ENCODE data around the gene MYO1F.

DNA sequence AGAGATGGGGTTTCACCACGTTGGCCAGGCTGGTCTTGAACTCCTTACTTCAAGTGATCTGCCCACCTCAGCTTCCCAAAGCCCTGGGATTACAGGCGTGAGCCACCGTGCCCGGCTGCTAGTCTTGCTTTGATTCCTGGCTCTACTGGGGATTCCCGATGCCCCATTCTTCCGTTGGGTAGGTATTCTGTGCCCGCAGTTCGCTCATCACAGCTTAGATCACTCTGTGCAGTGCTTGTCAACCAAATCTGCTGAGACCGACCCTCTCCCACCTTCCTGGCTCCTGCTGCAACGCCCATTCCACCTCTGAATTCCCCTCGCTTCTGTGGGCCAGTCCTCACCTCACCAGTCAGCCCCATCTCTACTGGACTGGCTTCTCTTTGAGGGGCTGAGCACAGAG, 58.7 kb downstream of the MYO1F start:
- TF ChIP-seq RNF2 (IDR thresholded peaks at IDR 0.05; ENCODE audit: borderline replicate concordance, low read depth) = no peak
- no peak for TF ChIP-seq EP300 (IDR thresholded peaks at IDR 0.05)
- no peak for TF ChIP-seq POLR2A (IDR thresholded peaks at IDR 0.05; ENCODE audit: low read length)
- TF ChIP-seq, protein P1, sequence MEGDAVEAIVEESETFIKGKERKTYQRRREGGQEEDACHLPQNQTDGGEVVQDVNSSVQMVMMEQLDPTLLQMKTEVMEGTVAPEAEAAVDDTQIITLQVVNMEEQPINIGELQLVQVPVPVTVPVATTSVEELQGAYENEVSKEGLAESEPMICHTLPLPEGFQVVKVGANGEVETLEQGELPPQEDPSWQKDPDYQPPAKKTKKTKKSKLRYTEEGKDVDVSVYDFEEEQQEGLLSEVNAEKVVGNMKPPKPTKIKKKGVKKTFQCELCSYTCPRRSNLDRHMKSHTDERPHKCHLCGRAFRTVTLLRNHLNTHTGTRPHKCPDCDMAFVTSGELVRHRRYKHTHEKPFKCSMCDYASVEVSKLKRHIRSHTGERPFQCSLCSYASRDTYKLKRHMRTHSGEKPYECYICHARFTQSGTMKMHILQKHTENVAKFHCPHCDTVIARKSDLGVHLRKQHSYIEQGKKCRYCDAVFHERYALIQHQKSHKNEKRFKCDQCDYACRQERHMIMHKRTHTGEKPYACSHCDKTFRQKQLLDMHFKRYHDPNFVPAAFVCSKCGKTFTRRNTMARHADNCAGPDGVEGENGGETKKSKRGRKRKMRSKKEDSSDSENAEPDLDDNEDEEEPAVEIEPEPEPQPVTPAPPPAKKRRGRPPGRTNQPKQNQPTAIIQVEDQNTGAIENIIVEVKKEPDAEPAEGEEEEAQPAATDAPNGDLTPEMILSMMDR (IDR thresholded peaks at IDR 0.05) = no peak
- TF ChIP-seq NFE2L2 (conservative IDR thresholded peaks at IDR 0.05; ENCODE audit: low read length) = no peak
- TF ChIP-seq, protein P2, sequence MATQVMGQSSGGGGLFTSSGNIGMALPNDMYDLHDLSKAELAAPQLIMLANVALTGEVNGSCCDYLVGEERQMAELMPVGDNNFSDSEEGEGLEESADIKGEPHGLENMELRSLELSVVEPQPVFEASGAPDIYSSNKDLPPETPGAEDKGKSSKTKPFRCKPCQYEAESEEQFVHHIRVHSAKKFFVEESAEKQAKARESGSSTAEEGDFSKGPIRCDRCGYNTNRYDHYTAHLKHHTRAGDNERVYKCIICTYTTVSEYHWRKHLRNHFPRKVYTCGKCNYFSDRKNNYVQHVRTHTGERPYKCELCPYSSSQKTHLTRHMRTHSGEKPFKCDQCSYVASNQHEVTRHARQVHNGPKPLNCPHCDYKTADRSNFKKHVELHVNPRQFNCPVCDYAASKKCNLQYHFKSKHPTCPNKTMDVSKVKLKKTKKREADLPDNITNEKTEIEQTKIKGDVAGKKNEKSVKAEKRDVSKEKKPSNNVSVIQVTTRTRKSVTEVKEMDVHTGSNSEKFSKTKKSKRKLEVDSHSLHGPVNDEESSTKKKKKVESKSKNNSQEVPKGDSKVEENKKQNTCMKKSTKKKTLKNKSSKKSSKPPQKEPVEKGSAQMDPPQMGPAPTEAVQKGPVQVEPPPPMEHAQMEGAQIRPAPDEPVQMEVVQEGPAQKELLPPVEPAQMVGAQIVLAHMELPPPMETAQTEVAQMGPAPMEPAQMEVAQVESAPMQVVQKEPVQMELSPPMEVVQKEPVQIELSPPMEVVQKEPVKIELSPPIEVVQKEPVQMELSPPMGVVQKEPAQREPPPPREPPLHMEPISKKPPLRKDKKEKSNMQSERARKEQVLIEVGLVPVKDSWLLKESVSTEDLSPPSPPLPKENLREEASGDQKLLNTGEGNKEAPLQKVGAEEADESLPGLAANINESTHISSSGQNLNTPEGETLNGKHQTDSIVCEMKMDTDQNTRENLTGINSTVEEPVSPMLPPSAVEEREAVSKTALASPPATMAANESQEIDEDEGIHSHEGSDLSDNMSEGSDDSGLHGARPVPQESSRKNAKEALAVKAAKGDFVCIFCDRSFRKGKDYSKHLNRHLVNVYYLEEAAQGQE (IDR thresholded peaks at IDR 0.05) = no peak

All from A549 (cell line).